Activated T-cell treated with anti-CD3 and anti-CD28 coated beads for 4 hours (primary cell): ENCODE measurements around the gene ANK3.

Experiments
- DNase-seq: peaks from one replicate; pipeline ENCODE4 v3.0.0-alpha.2; 2020

ANK3 gene

DNA sequence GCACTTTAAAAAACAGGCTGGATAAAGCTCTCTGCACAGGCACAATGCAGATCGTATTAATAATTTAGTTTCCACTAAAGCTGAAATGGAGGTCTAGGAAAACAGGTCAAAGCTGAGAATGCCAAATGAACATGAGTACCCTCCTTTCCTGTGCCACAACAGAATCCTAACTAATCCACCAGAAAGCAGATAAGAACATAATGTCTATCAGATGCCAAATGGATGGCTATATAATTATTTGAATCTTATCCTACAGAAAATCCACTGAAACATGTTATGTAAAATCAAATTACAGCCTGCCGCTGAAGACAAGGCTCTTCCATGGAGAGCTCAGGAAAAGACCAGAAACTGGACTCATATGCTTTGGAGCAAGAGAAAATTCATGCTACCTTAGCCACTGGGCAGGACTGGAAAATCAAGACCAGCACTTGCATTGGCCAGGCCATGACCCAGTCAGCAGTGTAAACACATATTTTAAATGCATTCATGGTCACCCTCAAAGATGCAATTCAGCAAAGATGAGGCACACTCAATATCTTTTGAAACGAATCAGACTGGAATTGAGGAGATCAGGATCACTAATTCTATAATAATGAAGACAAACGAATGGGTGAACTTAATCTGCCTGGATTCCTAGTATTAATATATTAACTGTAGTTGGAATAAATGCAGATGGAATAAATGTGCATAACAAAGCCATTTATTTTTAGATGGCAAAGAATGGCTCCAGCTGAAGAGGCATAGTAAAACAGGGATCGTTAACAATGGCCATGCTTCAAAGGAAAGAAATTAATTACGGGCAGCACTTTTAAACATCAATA, 13.2 kb downstream of the ANK3 start:
- DNase-seq, result no peak

DNA sequence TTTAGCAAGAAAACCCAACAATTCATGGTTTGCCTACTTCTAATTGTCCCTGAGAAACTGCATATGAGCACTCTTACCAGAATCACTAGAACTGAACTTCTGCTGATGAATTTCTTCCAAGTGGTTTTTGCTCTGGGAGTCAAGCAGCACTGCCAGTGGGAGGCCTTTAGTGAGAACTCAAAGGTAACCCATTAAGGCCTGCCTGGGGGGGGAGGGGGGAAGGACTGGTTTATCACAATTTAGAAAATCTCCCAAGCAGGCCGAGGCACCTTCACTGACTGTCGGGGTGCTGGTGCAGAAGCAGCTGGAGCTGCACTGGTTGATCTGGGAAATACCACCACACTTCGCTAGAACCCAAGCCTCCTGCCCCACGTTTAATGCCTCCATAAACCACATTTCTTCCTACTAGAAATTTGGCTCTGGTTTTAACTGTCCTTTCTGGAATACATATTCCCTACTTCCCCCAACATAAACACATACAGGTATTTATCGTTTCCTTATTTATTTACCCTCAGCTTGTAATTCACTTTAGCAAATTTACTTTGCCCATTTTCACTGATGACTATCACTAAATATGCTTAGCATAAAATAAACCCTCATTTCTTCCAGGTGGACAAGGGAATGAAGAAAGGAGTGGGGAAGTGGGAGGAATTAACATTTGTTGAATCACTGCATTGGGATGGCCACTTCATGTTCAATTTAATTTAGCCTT, 14.2 kb downstream of the ANK3 start:
- DNase-seq, result no peak

DNA sequence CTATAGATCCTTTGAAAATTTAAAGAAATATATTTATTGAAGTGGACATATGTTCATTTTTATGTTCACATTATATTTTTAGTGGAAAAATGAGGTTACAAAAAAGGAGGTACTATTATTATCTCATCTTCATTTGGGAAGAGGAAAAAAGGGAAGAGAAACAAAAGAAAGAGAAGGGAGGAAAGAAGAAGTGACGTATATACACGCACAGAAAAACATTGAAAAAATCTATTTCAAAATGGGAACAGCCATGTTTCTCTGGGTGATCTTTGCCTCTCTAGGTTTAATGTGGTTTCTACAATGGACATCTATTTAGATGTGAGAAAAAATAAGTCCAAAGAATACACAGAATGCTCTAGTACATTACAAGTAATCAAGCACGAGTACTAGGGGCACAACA, 14.8 kb downstream of the ANK3 start:
- no peak for DNase-seq

DNA sequence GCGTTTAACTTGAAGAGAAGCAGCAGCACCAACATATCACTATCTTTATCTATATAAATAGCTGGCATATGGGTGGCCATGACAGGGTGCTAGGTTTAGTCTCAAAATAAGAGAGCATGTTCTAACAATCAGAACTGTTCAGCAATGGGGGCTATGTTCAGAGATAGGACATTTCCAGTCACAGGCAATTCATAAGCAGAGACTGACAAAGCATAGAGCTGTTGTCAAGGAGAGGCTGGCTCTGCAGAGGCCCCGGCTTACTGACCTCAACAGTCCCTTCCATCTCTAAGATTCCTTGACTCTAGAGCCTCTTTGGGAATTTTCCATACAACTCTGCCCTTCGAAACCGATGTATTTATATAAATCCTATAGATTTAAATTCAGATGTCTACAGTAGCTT, 17.2 kb downstream of the ANK3 start:
- no peak for DNase-seq

DNA sequence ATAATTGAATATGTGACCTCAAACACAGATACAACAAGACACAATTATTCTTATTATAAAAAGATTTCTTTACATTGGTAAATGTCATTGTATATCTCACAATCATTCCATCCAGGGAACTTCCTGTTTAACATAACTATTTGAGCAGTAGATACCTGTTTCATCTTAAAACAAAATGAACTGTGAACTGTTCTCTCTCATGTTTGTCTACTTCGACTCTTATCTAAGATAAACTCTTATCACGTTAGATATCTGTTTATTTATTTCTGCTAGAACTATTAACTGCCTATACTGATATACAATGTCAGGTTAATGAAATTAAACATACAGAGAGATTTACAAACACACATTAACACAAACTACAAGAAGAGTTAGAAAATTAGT, 20.1 kb downstream of the ANK3 start:
- no peak for DNase-seq

DNA sequence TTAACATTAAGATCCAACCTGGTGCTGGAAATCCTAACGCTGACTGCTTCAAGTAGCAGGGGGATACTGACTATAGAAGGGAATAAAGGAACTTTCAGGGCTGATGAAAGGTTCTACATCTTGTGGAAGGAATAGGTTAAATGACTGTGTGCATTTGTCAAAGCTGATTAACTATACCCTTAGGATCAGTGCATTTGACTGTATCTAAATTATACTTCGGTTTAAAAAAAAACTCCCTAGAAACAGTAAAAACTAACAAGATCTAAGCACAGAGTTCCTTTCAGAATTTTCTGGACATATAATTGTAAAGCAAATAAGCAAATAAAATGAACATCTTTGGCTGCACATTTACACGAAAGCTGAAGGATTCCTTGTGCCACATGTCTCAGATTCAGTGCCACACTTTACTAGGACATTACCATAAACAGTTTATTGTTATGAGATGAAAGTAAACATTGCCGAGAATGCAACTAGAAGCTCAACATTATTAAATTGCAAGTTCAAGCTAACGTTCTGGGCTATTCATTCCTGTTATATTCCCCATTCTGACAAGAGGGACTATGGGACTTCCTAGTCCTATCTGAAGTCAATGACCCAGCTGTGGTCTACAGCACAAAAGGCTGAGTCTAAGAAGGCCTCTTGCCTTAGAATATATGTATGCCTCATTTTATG, 20.7 kb downstream of the ANK3 start:
- no peak for DNase-seq

DNA sequence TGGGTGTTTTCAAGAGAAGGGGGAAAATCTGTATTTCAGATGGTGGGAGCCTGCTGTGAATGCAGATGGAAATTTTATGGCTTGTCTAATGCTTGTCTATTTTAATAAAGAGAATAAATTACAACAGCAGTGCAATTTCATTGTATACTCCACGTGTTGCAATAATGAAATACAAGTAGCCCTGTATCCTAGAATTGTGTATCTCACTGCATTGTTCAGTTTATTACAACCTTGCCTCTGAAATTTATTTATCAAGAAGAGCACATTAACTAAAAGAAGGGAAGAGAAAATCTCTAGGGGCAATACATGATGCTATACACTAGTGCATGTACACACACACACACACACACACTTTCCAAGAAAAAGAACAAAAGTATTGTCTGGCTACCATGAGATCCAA, 21.8 kb downstream of the ANK3 start:
- no peak for DNase-seq

DNA sequence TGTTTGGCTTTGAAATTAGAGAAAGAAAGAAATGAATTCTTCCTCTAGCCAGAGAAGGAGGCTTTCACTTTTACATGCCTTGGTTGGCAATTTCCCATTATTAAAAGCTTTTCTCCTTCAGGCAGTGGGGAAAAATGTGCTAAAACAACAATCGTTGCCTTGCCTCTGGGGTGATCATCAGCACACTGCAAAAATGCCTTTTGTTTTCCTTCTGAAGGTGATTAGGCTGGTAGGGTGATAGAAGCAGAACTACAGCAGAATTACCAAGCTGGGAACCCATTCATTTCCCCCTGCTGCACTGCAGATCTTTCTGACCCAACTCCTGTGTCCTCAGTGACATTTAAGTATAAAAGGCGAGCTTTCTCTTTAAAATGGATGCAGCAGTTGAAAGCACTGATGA, 22.2 kb downstream of the ANK3 start:
- no peak for DNase-seq

DNA sequence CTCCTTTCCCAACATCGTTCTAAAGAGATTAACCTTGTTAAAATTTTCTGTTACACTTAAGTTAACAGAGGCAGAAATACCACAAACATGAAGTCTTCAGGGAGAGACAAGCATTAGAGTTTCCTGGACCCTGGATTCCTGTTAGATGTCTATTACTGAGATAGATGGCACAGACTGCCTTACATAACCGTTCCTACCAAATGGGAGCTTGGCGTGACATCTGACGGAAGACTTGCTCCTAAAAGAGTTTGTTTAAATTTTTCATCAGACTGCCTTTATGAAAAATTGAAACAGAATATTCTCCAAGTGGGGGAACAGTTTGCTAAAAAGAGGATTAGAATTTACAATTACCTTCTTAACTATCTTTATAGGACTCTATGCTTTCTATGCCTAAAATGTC, 22.7 kb downstream of the ANK3 start:
- DNase-seq, result no peak

DNA sequence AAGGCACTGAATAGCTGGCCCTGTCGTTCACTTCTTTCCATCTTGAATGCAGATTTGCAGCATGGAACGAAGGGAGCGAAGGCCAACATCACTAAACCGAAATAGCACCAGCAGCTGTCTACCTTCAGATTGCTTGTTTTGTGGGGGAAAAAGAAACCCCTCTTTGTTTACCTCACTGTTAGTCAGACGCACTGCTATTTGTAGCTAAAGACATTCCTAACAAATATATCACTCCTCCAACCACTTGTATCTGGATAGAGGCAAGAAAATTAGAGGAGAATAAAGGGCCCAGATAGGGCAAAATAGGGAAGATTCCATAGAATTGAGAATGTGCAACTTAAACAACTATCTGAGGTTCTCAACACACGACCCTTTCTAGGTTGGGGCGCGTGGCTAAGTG, 26.5 kb downstream of the ANK3 start:
- no peak for DNase-seq

DNA sequence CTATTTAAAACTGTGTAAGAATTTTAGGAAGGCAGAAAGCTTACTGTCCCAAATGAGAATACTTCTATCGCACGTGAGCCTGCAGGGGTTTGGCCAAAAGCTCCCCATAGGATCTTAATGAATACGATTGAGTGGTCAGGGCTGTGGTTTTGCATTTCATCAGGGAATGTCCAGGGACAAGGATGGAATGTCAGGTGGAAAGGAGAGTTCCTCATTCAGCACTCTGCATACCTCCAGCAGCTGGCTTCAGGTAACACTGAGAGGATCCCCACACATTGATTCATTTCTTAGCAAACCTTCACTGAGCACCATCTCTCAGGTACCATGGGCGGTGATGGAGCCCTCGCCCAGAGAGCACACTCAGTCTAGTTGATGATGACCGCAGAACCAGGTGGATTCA, 27.2 kb downstream of the ANK3 start:
- DNase-seq, result no peak

DNA sequence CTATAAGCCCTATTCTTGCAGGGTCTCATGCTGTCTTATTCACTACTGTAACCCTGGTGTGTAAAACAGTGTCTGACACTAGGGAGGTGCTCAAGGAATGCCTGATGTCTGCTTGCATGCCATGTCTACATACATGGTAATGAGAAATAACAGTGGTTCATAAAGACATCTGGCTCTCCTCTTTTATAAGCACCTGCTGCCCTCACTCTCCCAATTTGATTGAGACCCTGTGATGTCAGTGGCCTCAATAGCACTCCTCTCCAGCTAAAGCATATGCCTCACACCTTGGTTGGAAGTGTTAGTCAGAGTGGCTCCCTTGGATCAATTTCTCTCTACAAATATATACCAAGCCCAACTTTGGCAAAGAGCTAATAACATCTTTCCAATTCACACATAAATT, 30.6 kb downstream of the ANK3 start:
- DNase-seq, result no peak

DNA sequence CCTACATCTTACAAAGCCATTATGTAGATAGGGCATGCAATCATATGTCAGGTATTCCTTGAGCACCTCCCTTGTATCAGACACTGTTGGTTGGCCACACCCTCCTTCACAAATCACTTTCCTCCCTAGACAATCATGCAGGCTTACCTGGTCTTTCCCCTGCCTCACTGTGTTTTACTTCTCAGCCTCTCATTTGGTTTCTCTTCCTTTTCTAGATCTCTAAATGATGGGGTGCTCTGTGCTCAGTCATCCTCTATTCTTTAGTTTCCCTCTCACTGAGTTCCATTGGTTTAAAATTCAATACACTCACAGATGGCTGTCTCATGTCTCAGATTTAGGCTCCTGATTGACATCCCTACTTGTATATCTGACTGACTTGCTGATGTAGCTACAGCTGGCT, 31.4 kb downstream of the ANK3 start:
- no peak for DNase-seq

DNA sequence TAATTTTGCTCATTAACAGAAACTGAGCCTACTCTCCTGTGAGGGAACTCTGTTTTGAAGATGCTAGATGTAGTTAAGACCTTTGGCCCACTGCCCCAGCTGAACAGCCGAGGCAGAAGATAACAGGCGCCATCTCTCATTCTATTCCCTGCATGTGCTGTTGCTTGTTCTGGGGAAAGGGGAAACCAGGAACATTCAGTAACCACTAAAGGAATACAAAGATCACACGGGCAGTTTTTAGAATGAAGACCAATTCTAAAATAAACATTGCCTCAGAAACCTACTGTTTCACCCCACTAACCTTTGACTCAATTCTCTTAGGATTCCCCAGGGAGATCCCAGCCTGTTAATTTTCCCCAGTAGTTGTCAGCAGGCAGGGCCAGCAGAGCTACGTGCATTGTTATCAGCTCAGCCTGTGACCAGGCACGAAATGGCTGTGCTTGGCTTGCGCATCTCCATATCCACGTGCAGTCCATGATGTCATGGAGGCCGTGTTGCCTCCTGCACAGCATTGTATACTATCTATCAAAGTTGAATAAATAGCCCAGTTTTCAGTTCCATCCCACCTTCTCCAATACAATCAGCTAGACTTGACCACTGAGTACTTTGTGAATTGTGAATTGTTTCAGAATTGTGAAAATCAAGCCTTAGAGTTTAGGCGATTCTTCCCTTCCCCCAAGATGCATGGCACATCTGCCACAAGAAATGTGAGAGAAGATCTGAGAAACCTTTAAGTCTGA, 36.0 kb downstream of the ANK3 start:
- DNase-seq, result no peak

DNA sequence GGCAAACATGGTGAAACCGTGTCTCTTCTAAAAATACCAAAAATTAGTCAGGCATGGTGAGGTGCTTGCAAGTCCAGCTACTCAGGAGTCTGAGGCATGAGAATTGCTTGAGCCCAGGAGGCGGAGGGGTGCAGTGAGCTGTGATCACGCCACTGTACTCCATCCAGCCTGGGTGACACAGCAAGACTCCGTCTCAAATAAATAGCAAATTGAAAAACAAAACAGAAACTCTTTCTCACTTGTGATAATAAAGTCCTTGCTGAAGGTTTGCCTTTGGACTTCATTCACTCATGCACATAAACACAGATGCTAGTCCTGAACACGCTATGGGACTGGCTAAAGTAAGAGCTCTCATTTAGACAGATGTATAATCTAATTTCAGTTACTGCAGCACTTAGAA, 37.6 kb downstream of the ANK3 start:
- no peak for DNase-seq

DNA sequence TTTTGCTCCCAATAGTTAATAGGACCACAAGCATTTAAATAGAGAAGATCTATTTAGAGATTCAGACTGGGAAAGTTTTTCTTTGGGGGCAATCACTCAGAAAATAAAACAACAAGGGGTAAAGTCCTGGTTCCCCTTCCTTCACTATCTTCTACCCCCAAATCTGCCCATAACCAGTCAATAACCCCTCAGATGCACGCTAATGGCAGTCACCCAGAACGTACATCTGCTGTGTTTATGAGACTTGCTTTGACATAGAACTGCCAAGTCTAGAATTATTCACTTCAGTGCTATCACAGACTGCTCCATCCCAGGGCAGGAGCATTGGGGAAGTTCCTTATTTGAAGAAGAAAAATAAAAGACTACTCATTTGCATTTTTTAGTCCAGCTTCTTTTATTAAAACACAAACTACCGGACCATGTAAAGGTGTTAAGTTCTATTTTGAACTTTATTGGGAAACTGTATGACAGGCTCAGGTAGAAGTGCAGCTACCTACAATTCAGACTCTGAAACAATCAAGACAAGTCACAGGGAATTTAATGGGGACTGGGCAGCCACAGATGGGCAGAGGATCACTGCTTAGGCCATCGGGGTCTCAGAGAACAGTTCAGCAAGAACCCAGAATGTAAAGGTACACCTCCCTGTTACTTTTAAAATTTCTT, 38.4 kb downstream of the ANK3 start:
- no peak for DNase-seq

DNA sequence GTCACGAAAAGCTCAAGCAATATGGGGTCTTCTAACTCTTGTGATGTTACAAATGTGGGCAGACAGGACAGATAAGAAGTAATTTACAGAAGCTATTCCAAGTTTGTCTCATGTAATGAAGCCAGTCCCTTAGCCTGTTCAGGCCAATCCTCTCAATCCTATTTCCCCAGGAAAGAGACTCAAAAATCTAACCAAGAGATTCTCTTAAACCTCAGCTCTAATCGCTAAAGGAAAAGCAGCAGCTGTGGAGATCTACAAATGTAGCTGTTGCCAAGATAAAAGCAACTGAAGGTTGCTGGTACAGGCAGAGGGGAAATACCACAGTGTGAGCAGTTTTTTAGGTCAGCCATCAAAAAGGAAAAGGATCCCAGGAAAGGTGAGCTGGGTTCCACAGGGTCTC, 39.3 kb downstream of the ANK3 start:
- no peak for DNase-seq

DNA sequence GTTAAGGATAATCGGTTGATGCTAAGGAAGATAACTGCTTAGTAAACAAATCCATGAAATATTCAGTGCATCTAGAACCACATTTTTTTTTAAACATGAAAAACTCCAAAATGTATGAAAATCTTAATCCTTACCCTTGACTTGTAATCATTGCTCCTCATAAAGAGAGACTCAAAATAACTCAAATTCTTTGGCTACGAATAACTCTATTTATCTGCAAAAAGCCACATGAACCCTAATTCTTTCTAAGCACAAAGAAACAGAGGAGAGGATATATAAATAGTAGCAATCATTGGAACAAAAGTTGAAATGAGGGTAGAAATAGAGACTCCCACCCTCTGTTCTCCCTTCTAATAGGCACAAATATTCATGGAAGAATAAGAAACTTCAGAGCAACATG, 40.2 kb downstream of the ANK3 start:
- no peak for DNase-seq

DNA sequence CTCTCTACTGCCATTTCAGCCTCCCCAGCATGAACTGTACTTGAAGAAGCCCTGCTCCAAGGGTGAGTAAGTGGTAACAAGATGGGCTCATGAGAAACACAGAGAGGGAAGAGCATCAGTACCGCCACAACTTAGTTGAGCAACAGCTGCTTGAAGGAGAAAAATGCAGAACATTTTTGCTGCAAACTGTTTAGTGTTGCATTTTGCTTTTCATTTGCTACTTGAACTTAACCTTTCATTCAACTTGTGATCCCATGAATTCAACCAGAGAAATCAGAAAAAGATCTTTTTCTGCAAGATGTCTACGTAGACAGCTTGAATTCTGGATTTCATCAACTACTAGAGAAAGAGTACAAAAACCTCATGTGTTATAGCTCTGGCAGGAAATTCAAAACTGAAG, 40.7 kb downstream of the ANK3 start:
- no peak for DNase-seq

DNA sequence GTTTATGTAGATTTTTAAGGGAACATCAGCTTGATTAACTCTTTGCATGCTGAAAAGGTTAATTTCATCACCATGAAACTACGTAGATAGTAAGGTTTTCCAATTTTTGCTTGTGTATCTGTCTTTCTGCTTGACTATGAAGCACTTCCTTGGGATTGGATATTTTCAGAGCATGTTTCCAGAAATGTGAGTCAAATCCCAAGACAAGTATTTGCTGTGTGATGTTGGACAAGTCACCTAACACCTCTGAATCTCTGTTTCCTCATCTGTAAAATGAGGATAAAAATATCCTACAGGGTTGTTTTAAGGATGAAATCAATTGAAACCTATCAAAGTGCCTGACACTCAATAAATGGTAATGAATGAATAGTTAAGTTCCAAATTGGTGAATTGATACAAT, 42.4 kb downstream of the ANK3 start:
- no peak for DNase-seq

DNA sequence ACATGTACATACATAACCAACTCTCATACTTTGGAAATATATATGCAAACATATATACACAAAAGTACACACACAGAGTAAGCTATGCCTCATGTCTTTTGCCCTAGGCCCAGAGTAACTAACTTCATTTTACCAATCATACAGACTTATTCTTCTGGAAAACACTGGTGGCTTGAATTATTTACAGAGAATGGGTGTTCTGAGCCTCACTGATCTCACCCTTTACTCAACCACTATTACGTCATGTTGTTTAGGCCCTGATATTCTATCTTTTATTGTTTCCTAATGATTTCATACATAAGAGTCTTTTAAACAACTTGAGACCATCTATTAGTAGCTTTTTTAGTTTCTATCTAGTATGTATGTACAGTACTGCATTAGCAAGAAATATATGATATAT, 43.0 kb downstream of the ANK3 start:
- no peak for DNase-seq

DNA sequence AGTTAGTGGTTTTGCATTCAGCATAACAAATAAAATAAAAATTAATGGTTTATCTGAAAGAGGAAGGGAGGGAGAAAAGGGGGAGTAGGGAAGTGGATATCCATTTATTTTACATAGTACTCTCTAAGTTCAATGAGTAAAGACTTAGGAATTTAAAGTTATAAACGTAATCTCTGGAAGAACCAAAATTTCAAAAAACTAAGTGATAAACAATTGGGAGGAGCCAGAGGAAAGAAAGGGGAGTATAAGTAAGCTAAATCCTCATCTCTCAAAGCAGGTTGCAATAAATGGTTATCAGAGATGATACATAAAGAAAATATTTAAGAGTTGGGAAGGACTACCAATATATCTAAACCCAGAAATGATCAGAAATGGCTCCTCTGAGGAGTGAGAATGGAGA, 46.4 kb downstream of the ANK3 start:
- DNase-seq, result no peak

DNA sequence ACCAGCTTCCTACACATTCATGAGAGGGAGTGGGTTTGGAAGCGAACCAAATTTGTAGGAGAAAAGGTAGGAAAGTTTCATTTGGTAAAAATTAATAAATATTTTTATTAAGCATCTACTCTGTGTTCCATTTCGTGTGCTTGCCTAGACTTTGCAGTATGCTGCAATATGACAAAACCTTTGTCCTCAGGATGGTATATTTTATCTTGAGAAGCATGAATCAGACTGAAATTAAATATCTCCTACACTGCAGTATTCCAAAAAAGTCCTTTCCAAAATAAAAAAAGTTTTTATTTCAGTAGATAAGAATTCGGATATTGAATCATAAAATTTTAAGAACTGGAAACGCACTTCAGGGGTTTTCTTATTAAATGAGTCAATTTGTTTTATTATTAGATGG, 47.7 kb downstream of the ANK3 start:
- DNase-seq, result no peak
